CD14-positive monocyte (primary cell): ENCODE data around the gene HERC2. TPM values are rescaled to one million over a fixed set of nuclear protein-coding genes. Genes with fewer than 3 reads are reported as not detected.

Experiments used
- DNase-seq, 3 donors: peaks; one replicate each; pipeline ENCODE4 v3.0.0-alpha.2; 2011 to 2022
- H2AFZ ChIP-seq: 2 replicates; pipeline ENCODE4 v1.6.0; 2012; ENCODE audit warnings: mild to moderate bottlenecking, low read depth, low read length, inconsistent platforms; ENCODE audit not compliant: insufficient read depth, poor library complexity, severe bottlenecking
- H3K27ac ChIP-seq, 2 donors: 1 replicate in 1 of 2; 2 replicates in 1 of 2; pipeline ENCODE4 v1.5.1; 2012 to 2013; ENCODE audit warnings: low read length in 2 of 2, control low read depth in 1 of 2, inconsistent platforms in 1 of 2, low read depth in 1 of 2, mild to moderate bottlenecking in 1 of 2
- H3K27me3 ChIP-seq, 2 donors: one replicate each; pipeline versions ENCODE4 v1.6.0 to v1.6.1; 2011 to 2013; ENCODE audit warnings: low read length in 2 of 2; ENCODE audit not compliant: control insufficient read depth in 2 of 2, insufficient read depth in 2 of 2
- H3K36me3 ChIP-seq, 2 donors: replicated peaks in 1 of 2; 1 replicate in 1 of 2; 2 replicates in 1 of 2; pipeline versions ENCODE4 v1.5.1 to v1.6.1; 2012 to 2013; ENCODE audit warnings: low read length in 2 of 2, control low read depth in 1 of 2, inconsistent platforms in 1 of 2, mild to moderate bottlenecking in 1 of 2; ENCODE audit not compliant: insufficient read depth in 2 of 2, control insufficient read depth in 1 of 2
- H3K4me1 ChIP-seq, 2 donors: 1 replicate in 1 of 2; 2 replicates in 1 of 2; pipeline versions ENCODE4 v1.5.1 to v1.6.1; 2012 to 2013; ENCODE audit warnings: low read length in 2 of 2, control low read depth in 1 of 2, inconsistent platforms in 1 of 2, mild to moderate bottlenecking in 1 of 2, moderate library complexity in 1 of 2; ENCODE audit not compliant: insufficient read depth in 2 of 2, control insufficient read depth in 1 of 2
- H3K4me2 ChIP-seq: replicated peaks from 2 replicates; pipeline ENCODE3; 2012; ENCODE audit warnings: low read length, moderate library complexity, mild to moderate bottlenecking; ENCODE audit not compliant: poor library complexity, severe bottlenecking; ENCODE audit errors: extremely low read depth
- H3K4me3 ChIP-seq, 3 experiments: fragments of 200-600 bp in 1 of 3; sonication (generic) in 1 of 3; replicated peaks in 1 of 3; 1 replicate in 2 of 3; 2 replicates in 1 of 3; pipeline ENCODE4 v1.5.1; 2011 to 2013; ENCODE audit warnings: low read length in 3 of 3, mild to moderate bottlenecking in 3 of 3, control low read depth in 2 of 3, low read depth in 2 of 3, inconsistent platforms in 1 of 3, moderate library complexity in 1 of 3
- H3K79me2 ChIP-seq: 2 replicates; pipeline ENCODE4 v1.6.0; 2012; ENCODE audit warnings: mild to moderate bottlenecking, control low read depth, inconsistent platforms, low read length, moderate library complexity; ENCODE audit not compliant: insufficient read depth
- H3K9ac ChIP-seq: 2 replicates; pipeline ENCODE4 v1.6.0; 2017; ENCODE audit warnings: low read length, mild to moderate bottlenecking; ENCODE audit not compliant: insufficient read depth, poor library complexity, severe bottlenecking
- H3K9me3 ChIP-seq, 2 donors: replicated peaks in 1 of 2; 1 replicate in 1 of 2; 2 replicates in 1 of 2; pipeline versions ENCODE4 v1.5.1 to v1.6.1; 2012 to 2013; ENCODE audit warnings: low read length in 2 of 2, control low read depth in 1 of 2; ENCODE audit not compliant: control insufficient read depth in 1 of 2, insufficient read depth in 1 of 2
- H4K20me1 ChIP-seq: 2 replicates; pipeline ENCODE4 v1.6.0; 2012; ENCODE audit warnings: mild to moderate bottlenecking, low read length, control low read depth, moderate library complexity; ENCODE audit not compliant: insufficient read depth
- H3K27ac Mint-ChIP-seq, 7 donors: one replicate each; pipeline ENCODE4 v1.8.0; 2020; ENCODE audit warnings: mild to moderate bottlenecking in 7 of 7, mixed read lengths in 7 of 7, moderate library complexity in 6 of 7, inconsistent platforms in 2 of 7
- H3K27me3 Mint-ChIP-seq, 3 donors: one replicate each; pipeline ENCODE4 v1.8.0; 2021 to 2022; ENCODE audit warnings: low read depth in 3 of 3, mild to moderate bottlenecking in 3 of 3, mixed read lengths in 3 of 3, moderate library complexity in 3 of 3, inconsistent platforms in 1 of 3
- H3K36me3 Mint-ChIP-seq, 2 donors: one replicate each; pipeline ENCODE4 v1.8.0; 2020; ENCODE audit warnings: mixed read lengths in 2 of 2, inconsistent platforms in 1 of 2, mild to moderate bottlenecking in 1 of 2
- H3K4me1 Mint-ChIP-seq: one replicate; pipeline ENCODE4 v1.8.0; 2020; ENCODE audit warnings: mild to moderate bottlenecking, mixed read lengths
- H3K4me3 Mint-ChIP-seq, 2 donors: one replicate each; pipeline ENCODE4 v1.8.0; 2020; ENCODE audit warnings: mild to moderate bottlenecking in 2 of 2, mixed read lengths in 2 of 2, moderate library complexity in 1 of 2
- H3K9me3 Mint-ChIP-seq, 7 donors: one replicate each; pipeline ENCODE4 v1.8.0; 2020 to 2022; ENCODE audit warnings: mixed read lengths in 7 of 7, mild to moderate bottlenecking in 6 of 7, moderate library complexity in 6 of 7, inconsistent platforms in 2 of 7
- WGBS: methylation state at CpG from one replicate; pipeline ENCODE4 v1.1.5; 2013; ENCODE audit warnings: missing lambda C conversion rate; ENCODE audit not compliant: insufficient coverage; 5-methylcytosine and 5-hydroxymethylcytosine counted together
- intact Hi-C, 2 donors: fragments of 100-400 bp; cut with micrococcal nuclease; formaldehyde crosslinking; loops; one replicate each; pipeline versions ENCODE4 v1.15.0 to v1.15.1; 2023
- polyA plus RNA-seq, 3 donors: library from polyadenylated mRNA; depleted of rRNA in 1 of 3; unstranded in 2 of 3; stranded (reverse) in 1 of 3; fragments of 300-500 nt in 2 of 3; fragments of >200 nt in 1 of 3; fragmentation: Illumina TruSeq in 2 of 3; gene quantifications; 1 replicate in 2 of 3; 2 replicates in 1 of 3; pipeline ENCODE4 v1.2.3, GENCODE V29; 2012 to 2021
- TF ChIP-seq, protein P1 (sequence below): fragments of 200-600 bp; IDR thresholded peaks from one replicate; pipeline ENCODE4 v1.8.0; 2022; ENCODE audit warnings: antibody characterized with exemption, mild to moderate bottlenecking

Gene HERC2
- polyA plus RNA-seq, 3 donors = 3.1 to 9.0 (median 4.7) TPM

DNA sequence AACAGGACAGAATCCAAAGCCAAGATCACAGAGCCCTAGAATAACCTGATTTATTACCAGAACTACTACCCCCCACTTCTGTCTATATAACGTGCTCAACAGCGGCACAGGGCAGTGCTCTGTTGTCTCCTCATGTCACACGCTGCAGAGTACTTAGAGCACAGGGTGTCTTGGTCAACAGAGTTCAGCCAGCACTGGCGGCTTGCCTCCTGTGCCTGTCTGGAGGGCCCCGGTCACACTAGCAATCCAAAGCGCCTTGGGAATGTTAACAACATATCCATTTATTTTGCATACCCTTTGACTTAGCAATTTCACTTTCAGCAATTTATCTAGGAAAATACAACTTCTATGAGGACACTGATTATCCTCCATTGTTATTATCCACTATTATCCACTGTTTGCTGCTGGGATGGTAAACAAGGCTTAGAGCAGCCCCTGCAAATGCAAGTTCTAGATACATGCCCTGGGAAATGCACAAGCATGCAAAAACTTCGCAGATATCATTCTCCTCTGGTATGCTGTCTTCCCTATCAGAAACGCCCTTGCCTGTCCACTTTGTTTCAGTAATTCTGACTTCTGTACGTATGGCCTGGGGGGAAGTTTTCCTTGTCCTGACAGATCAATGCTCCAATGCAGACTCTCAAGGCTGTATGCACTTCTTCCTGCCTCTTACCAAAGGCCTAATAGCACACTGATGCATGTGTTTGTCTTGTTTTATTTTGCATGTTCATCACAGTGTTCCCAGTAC, 136.7 kb downstream of the HERC2 start:
- DNase-seq = no peak
- Histone ChIP-seq H3K27me3 (no peaks in the 10 kb centered on the region), H3K9ac (no peak overlapping the region), H4K20me1 (no peaks in the 10 kb centered on the region), H3K9me3 (no peaks in the 10 kb centered on the region), H2AFZ (no peak overlapping the region), H3K36me3 (peaks cover 7 to 57% of the 10 kb centered on the region in 2 donors), H3K4me3 (no peak overlapping the region), H3K27ac (no peak overlapping the region), H3K4me1 (no peaks in the 10 kb centered on the region), H3K79me2 (no peaks in the 10 kb centered on the region), H3K4me2 (no peak overlapping the region)
- Mint-ChIP-seq H3K27ac (no peak overlapping the region), H3K9me3 (no peaks in the 10 kb centered on the region), H3K4me3 (no peak overlapping the region), H3K4me1 (no peaks in the 10 kb centered on the region), H3K27me3 (no peaks in the 10 kb centered on the region), H3K36me3 (peaks cover 47 to 53% of the 10 kb centered on the region in 2 donors)
- intact Hi-C loops = no loop called here
- TF ChIP-seq, protein P1, sequence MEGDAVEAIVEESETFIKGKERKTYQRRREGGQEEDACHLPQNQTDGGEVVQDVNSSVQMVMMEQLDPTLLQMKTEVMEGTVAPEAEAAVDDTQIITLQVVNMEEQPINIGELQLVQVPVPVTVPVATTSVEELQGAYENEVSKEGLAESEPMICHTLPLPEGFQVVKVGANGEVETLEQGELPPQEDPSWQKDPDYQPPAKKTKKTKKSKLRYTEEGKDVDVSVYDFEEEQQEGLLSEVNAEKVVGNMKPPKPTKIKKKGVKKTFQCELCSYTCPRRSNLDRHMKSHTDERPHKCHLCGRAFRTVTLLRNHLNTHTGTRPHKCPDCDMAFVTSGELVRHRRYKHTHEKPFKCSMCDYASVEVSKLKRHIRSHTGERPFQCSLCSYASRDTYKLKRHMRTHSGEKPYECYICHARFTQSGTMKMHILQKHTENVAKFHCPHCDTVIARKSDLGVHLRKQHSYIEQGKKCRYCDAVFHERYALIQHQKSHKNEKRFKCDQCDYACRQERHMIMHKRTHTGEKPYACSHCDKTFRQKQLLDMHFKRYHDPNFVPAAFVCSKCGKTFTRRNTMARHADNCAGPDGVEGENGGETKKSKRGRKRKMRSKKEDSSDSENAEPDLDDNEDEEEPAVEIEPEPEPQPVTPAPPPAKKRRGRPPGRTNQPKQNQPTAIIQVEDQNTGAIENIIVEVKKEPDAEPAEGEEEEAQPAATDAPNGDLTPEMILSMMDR = no peak
- 94% methylated on average over 9 of the region's 9 CpGs for WGBS

DNA sequence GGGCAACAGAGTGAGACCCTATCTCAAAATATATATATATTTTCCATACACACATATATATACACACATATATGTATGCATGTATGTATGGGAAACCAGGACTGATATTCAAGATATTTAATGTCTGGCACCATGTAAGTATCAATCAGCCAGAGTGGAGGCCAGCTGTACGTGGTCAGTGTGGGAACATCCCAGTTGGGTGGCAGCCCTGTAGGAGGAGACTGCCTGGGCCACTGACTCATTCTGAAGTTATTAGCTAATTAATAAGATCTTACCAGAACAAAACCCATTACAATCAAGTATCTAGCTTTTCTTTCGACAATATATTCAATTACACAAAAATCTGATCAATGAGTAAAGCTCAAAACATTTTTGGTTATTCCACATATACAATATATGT, 137.8 kb downstream of the HERC2 start:
- no peaks in the 10 kb centered on the region for H3K27me3 Mint-ChIP-seq
- no peaks in the 10 kb centered on the region for H4K20me1 ChIP-seq
- H3K9me3 Mint-ChIP-seq = no peaks in the 10 kb centered on the region
- H3K27ac ChIP-seq = no peak overlapping the region
- H3K4me1 Mint-ChIP-seq = no peaks in the 10 kb centered on the region
- 100% methylated on average over 1 of the region's 2 CpGs for WGBS
- no peaks in the 10 kb centered on the region for H3K4me1 ChIP-seq
- H3K4me3 ChIP-seq = no peak overlapping the region
- no peak overlapping the region for H3K27ac Mint-ChIP-seq
- intact Hi-C loops = no loop called here
- H3K4me2 ChIP-seq = no peak overlapping the region
- H3K9me3 ChIP-seq = no peaks in the 10 kb centered on the region
- H2AFZ ChIP-seq = no peak overlapping the region
- H3K79me2 ChIP-seq = no peaks in the 10 kb centered on the region
- no peaks in the 10 kb centered on the region for H3K27me3 ChIP-seq
- no peak overlapping the region for H3K4me3 Mint-ChIP-seq
- no peak for DNase-seq
- H3K36me3 ChIP-seq = peaks cover 3 to 57% of the 10 kb centered on the region in 2 donors
- peaks cover 48 to 51% of the 10 kb centered on the region in 2 donors for H3K36me3 Mint-ChIP-seq
- TF ChIP-seq, protein P1 = no peak
- no peak overlapping the region for H3K9ac ChIP-seq
